H9 (cell line): ENCODE results near the gene POU2F2. TPM values are rescaled to one million over a fixed set of nuclear protein-coding genes. Genes with fewer than 3 reads are reported as not detected.
A peak's percentile ranks its signal among the peaks of the same experiment; 100 is the strongest.

Experiments used
- DNase-seq: peaks from one replicate; pipeline ENCODE4 v3.0.0-alpha.2; 2017
- H2AFZ ChIP-seq: one replicate; pipeline ENCODE4 v1.6.1; 2013; ENCODE audit warnings: mild to moderate bottlenecking, low read length, control low read depth, moderate library complexity
- H2AK5ac ChIP-seq: 2 replicates; pipeline ENCODE4 v1.6.1; 2013; ENCODE audit warnings: low read length, control low read depth, mixed read lengths; ENCODE audit not compliant: insufficient read length
- H2BK120ac ChIP-seq: one replicate; pipeline ENCODE4 v1.6.1; 2013; ENCODE audit warnings: low read depth, mild to moderate bottlenecking, low read length, control low read depth, inconsistent platforms; ENCODE audit not compliant: poor library complexity, severe bottlenecking
- H2BK12ac ChIP-seq: 2 replicates; pipeline ENCODE4 v1.6.1; 2013; ENCODE audit warnings: low read length, control low read depth, mixed read lengths, low read depth; ENCODE audit not compliant: insufficient read length
- H2BK15ac ChIP-seq: 2 replicates; pipeline ENCODE4 v1.6.1; 2013; ENCODE audit warnings: low read depth, low read length, control low read depth
- H2BK20ac ChIP-seq: one replicate; pipeline ENCODE4 v1.6.1; 2013; ENCODE audit warnings: low read depth, mild to moderate bottlenecking, low read length, control low read depth, inconsistent platforms; ENCODE audit not compliant: poor library complexity, severe bottlenecking
- H2BK5ac ChIP-seq: 2 replicates; pipeline ENCODE4 v1.6.1; 2013; ENCODE audit warnings: low read length, control low read depth, mixed read lengths; ENCODE audit not compliant: insufficient read length
- H3K14ac ChIP-seq: 2 replicates; pipeline ENCODE4 v1.6.1; 2013; ENCODE audit warnings: low read length, control low read depth; ENCODE audit not compliant: insufficient read depth
- H3K18ac ChIP-seq: 2 replicates; pipeline ENCODE4 v1.6.1; 2013; ENCODE audit warnings: low read depth, mild to moderate bottlenecking, mixed read lengths, low read length, control low read depth; ENCODE audit not compliant: insufficient read length
- H3K23ac ChIP-seq: 2 replicates; pipeline ENCODE4 v1.6.1; 2013; ENCODE audit warnings: low read length, control low read depth, mixed read lengths, low read depth; ENCODE audit not compliant: insufficient read length
- H3K23me2 ChIP-seq: 2 replicates; pipeline ENCODE4 v1.6.1; 2013; ENCODE audit warnings: low read depth, mild to moderate bottlenecking, mixed read lengths, low read length, control low read depth; ENCODE audit not compliant: insufficient read length, poor library complexity, severe bottlenecking
- H3K27ac ChIP-seq: 2 replicates; pipeline ENCODE4 v1.5.1; 2013; ENCODE audit warnings: low read length, control low read depth, mixed read lengths, low read depth; ENCODE audit not compliant: insufficient read length
- H3K27me3 ChIP-seq: 2 replicates; pipeline ENCODE4 v1.6.1; 2013; ENCODE audit warnings: low read length, control low read depth, inconsistent platforms; ENCODE audit not compliant: insufficient read depth
- H3K4ac ChIP-seq: 2 replicates; pipeline ENCODE4 v1.6.1; 2013; ENCODE audit warnings: low read depth, mild to moderate bottlenecking, control low read depth, inconsistent platforms, low read length, moderate library complexity
- H3K4me1 ChIP-seq: 2 replicates; pipeline ENCODE4 v1.6.1; 2013; ENCODE audit warnings: low read length, control low read depth, inconsistent platforms; ENCODE audit not compliant: insufficient read depth
- H3K4me2 ChIP-seq: 2 replicates; pipeline ENCODE4 v1.6.1; 2013; ENCODE audit warnings: low read length, control low read depth, mixed read lengths; ENCODE audit not compliant: insufficient read length, insufficient read depth
- H3K56ac ChIP-seq: 2 replicates; pipeline ENCODE4 v1.6.1; 2013; ENCODE audit warnings: low read depth, mild to moderate bottlenecking, mixed read lengths, low read length, control low read depth; ENCODE audit not compliant: insufficient read length
- H3K79me1 ChIP-seq: 2 replicates; pipeline ENCODE4 v1.6.1; 2013; ENCODE audit warnings: low read depth, mild to moderate bottlenecking, moderate library complexity, low read length, control low read depth, inconsistent platforms; ENCODE audit not compliant: insufficient read depth, poor library complexity, severe bottlenecking
- H3K79me2 ChIP-seq: 2 replicates; pipeline ENCODE4 v1.6.1; 2013; ENCODE audit warnings: low read length, control low read depth, inconsistent platforms; ENCODE audit not compliant: insufficient read depth
- H3K9ac ChIP-seq: 2 replicates; pipeline ENCODE4 v1.6.1; 2013; ENCODE audit warnings: low read length, control low read depth, mixed read lengths; ENCODE audit not compliant: insufficient read length; ENCODE audit errors: extremely low read depth
- H3K9me3 ChIP-seq: one replicate; pipeline ENCODE4 v1.6.1; 2013; ENCODE audit warnings: low read depth, low read length, inconsistent platforms; ENCODE audit not compliant: control insufficient read depth
- H3T11ph ChIP-seq: one replicate; pipeline ENCODE4 v1.6.1; 2013; ENCODE audit warnings: mild to moderate bottlenecking, low read length, control low read depth, inconsistent platforms
- H4K20me1 ChIP-seq: one replicate; pipeline ENCODE4 v1.6.1; 2013; ENCODE audit not compliant: control insufficient read depth, insufficient read length, insufficient read depth
- H4K5ac ChIP-seq: 2 replicates; pipeline ENCODE4 v1.6.1; 2013; ENCODE audit warnings: low read depth, mild to moderate bottlenecking, mixed read lengths, low read length, control low read depth; ENCODE audit not compliant: insufficient read length
- H4K8ac ChIP-seq: replicated peaks from 2 replicates; pipeline ENCODE4 v1.6.1; 2013; ENCODE audit warnings: low read length, control low read depth, mixed read lengths, low read depth; ENCODE audit not compliant: insufficient read length
- H4K91ac ChIP-seq: 2 replicates; pipeline ENCODE4 v1.6.1; 2013; ENCODE audit warnings: low read depth, mild to moderate bottlenecking, moderate library complexity, mixed read lengths, low read length, control low read depth; ENCODE audit not compliant: insufficient read length
- H3K27ac Mint-ChIP-seq, 3 experiments: 2 replicates in 2 of 3; 3 replicates in 1 of 3; pipeline ENCODE4 v1.8.0; 2020 to 2021; ENCODE audit warnings: mixed read lengths in 3 of 3, mild to moderate bottlenecking in 1 of 3, moderate library complexity in 1 of 3
- H3K27me3 Mint-ChIP-seq: 2 replicates; pipeline ENCODE4 v1.8.0; 2021; ENCODE audit warnings: low read depth, mild to moderate bottlenecking, moderate library complexity, mixed read lengths
- H3K36me3 Mint-ChIP-seq, 3 experiments: 2 replicates in 2 of 3; 3 replicates in 1 of 3; pipeline ENCODE4 v1.8.0; 2020 to 2021; ENCODE audit warnings: low read depth in 3 of 3, mixed read lengths in 3 of 3; ENCODE audit not compliant: insufficient read depth in 1 of 3
- H3K4me1 Mint-ChIP-seq, 2 experiments: 2 replicates each; pipeline ENCODE4 v1.8.0; 2020; ENCODE audit warnings: mixed read lengths in 2 of 2
- H3K4me3 Mint-ChIP-seq, 2 experiments: 2 replicates in 1 of 2; 3 replicates in 1 of 2; pipeline ENCODE4 v1.8.0; 2020 to 2021; ENCODE audit warnings: mild to moderate bottlenecking in 2 of 2, mixed read lengths in 2 of 2, moderate library complexity in 1 of 2
- H3K9me3 Mint-ChIP-seq, 2 experiments: 2 replicates in 1 of 2; 3 replicates in 1 of 2; pipeline ENCODE4 v1.8.0; 2020; ENCODE audit warnings: mild to moderate bottlenecking in 2 of 2, mixed read lengths in 2 of 2, moderate library complexity in 1 of 2
- WGBS: extraction: QIAGEN DNeasy Blood & Tissue Kit; methylation state at CpG from one replicate; pipeline ENCODE4 v1.1.7; 2013; ENCODE audit warnings: missing lambda C conversion rate, low lambda C conversion rate, mixed read lengths; ENCODE audit not compliant: insufficient read length; ENCODE audit errors: extremely low coverage; 5-methylcytosine and 5-hydroxymethylcytosine counted together
- total RNA-seq: library from RNA; stranded (reverse); gene quantifications from 2 replicates; pipeline ENCODE4 v1.2.1, GENCODE V29; 2021
- TF ChIP-seq, protein P1 (sequence below): fragments of 200-600 bp; sonication (generic); conservative IDR thresholded peaks from 3 replicates; pipeline ENCODE4 v1.8.0; 2021; ENCODE audit warnings: antibody characterized with exemption, mild to moderate bottlenecking

The POU2F2 gene
- total RNA-seq, 1 experiment from 2014 or later, result 2.9 TPM

GRCh38 chr19:42143341-42144234 lies 11.3 kb upstream of the POU2F2 start:
- H3K79me2 ChIP-seq, result no peaks in the 10 kb centered on the region
- H3K27ac ChIP-seq, result no peak overlapping the region
- no peaks in the 10 kb centered on the region for H3K9me3 ChIP-seq
- Mint-ChIP-seq H3K4me3 (no peak overlapping the region), H3K27me3 (peaks cover 74% of the 10 kb centered on the region), H3K9me3 (no peaks in the 10 kb centered on the region), H3K36me3 (no peaks in the 10 kb centered on the region), H3K4me1 (no peaks in the 10 kb centered on the region), H3K27ac (no peak overlapping the region)
- no peak overlapping the region for H2BK5ac ChIP-seq
- no peak overlapping the region for H2BK15ac ChIP-seq
- no peaks in the 10 kb centered on the region for H3K23me2 ChIP-seq
- no peak overlapping the region for H4K91ac ChIP-seq
- H3K56ac ChIP-seq, result no peak overlapping the region
- no peak overlapping the region for H3K4ac ChIP-seq
- DNase-seq, result peak; percentile 73
- no peak overlapping the region for H3K23ac ChIP-seq
- H3K4me1 ChIP-seq, result no peaks in the 10 kb centered on the region; the same call in 1 of the 2 replicates
- no peaks in the 10 kb centered on the region for H3K27me3 ChIP-seq
- no peaks in the 10 kb centered on the region for H4K20me1 ChIP-seq
- no peak overlapping the region for H4K8ac ChIP-seq
- H3K18ac ChIP-seq, result no peak overlapping the region
- TF ChIP-seq, protein P1, sequence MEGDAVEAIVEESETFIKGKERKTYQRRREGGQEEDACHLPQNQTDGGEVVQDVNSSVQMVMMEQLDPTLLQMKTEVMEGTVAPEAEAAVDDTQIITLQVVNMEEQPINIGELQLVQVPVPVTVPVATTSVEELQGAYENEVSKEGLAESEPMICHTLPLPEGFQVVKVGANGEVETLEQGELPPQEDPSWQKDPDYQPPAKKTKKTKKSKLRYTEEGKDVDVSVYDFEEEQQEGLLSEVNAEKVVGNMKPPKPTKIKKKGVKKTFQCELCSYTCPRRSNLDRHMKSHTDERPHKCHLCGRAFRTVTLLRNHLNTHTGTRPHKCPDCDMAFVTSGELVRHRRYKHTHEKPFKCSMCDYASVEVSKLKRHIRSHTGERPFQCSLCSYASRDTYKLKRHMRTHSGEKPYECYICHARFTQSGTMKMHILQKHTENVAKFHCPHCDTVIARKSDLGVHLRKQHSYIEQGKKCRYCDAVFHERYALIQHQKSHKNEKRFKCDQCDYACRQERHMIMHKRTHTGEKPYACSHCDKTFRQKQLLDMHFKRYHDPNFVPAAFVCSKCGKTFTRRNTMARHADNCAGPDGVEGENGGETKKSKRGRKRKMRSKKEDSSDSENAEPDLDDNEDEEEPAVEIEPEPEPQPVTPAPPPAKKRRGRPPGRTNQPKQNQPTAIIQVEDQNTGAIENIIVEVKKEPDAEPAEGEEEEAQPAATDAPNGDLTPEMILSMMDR, result no peak
- no peak overlapping the region for H3T11ph ChIP-seq
- H3K14ac ChIP-seq, result no peak overlapping the region
- no peak overlapping the region for H3K9ac ChIP-seq
- H2AFZ ChIP-seq, result no peak overlapping the region
- WGBS, result no CpG with 5 or more reads among the region's 14 CpGs
- no peak overlapping the region for H2AK5ac ChIP-seq
- no peaks in the 10 kb centered on the region for H3K79me1 ChIP-seq
- no peak overlapping the region for H2BK120ac ChIP-seq
- H3K4me2 ChIP-seq, result no peak overlapping the region
- H2BK12ac ChIP-seq, result no peak overlapping the region
- no peak overlapping the region for H4K5ac ChIP-seq
- H2BK20ac ChIP-seq, result no peak overlapping the region
